GM12878 (cell line): ENCODE results near the gene MEGF6. TPM values are rescaled to one million over a fixed set of nuclear protein-coding genes. Genes with fewer than 3 reads are reported as not detected.

Experiments
- ATAC-seq: fragments of 200-7000 bp; cut with Tn5 transposase; 3 replicates; pipeline ENCODE4 v1.9.1; 2020; ENCODE audit warnings: mild to moderate bottlenecking, moderate library complexity
- BruUV-seq: library from RNA; stranded (reverse); fragments of 400-500 nt; replicated peaks from 2 replicates; lab custom pipeline; 2021; lab: Mats Ljungman, UMichigan
- CTCF ChIA-PET: fragments of 300-600 bp; sonication (Branson Sonifier 250); formaldehyde crosslinking; extraction: SDS; loops from one replicate; lab custom pipeline; 2021; ENCODE audit warnings: inconsistent platforms; lab: Yijun Ruan, JAX
- POLR2A ChIA-PET: fragments of 350-600 bp; formaldehyde crosslinking; extraction: SDS; loops from one replicate; lab custom pipeline; 2021; ENCODE audit warnings: inconsistent platforms; lab: Charles Lee
- RAD21 ChIA-PET: fragments of 300-600 bp; sonication (Branson Sonifier 250); formaldehyde crosslinking; loops from one replicate; lab custom pipeline; 2023; ENCODE audit warnings: antibody characterized with exemption; ENCODE audit not compliant: unreplicated experiment; lab: Charles Lee
- SMC1A ChIA-PET: fragments of 300-600 bp; sonication (Branson Sonifier 250); formaldehyde crosslinking; loops from one replicate; lab custom pipeline; 2023; ENCODE audit not compliant: unreplicated experiment, uncharacterized antibody; lab: Charles Lee
- DNase-seq: peaks from one replicate; pipeline ENCODE4 v3.0.0-alpha.2; 2011; ENCODE audit warnings: low read depth, low spot score
- FAIRE-seq: peaks from 3 replicates; lab custom pipeline; 2011; peaks lifted over from hg19 to GRCh38; lab: Jason Lieb, UNC
- H2AFZ ChIP-seq: 2 replicates; pipeline ENCODE4 v1.6.0; 2011; ENCODE audit warnings: low read depth, low read length, control low read depth; ENCODE audit not compliant: control insufficient read depth
- H3K27ac ChIP-seq: 2 replicates; pipeline ENCODE4 v1.5.1; 2011; ENCODE audit warnings: control low read depth; ENCODE audit not compliant: control insufficient read depth, insufficient read depth
- H3K27me3 ChIP-seq, 2 experiments: replicated peaks in 1 of 2; 2 replicates each; pipeline versions ENCODE4 v1.6.0 to v1.6.1; 2011; ENCODE audit warnings: low read length in 1 of 2; ENCODE audit not compliant: control insufficient read depth in 2 of 2, insufficient read depth in 2 of 2
- H3K36me3 ChIP-seq, 2 experiments: 2 replicates each; pipeline ENCODE4 v1.5.1; 2011; ENCODE audit warnings: low read length in 1 of 2; ENCODE audit not compliant: control insufficient read depth in 2 of 2, insufficient read depth in 2 of 2
- H3K4me1 ChIP-seq: 2 replicates; pipeline ENCODE4 v1.6.1; 2011; ENCODE audit warnings: mild to moderate bottlenecking, low read length, moderate library complexity, mixed read lengths; ENCODE audit not compliant: control insufficient read depth, insufficient read depth
- H3K4me2 ChIP-seq: 2 replicates; pipeline ENCODE4 v1.6.0; 2011; ENCODE audit warnings: control low read depth; ENCODE audit not compliant: control insufficient read depth, insufficient read depth
- H3K4me3 ChIP-seq: fragments of 200-600 bp; sonication (generic); 2 replicates; pipeline ENCODE4 v1.5.1; 2016
- H3K79me2 ChIP-seq: 2 replicates; pipeline ENCODE4 v1.6.0; 2011; ENCODE audit warnings: low read length; ENCODE audit not compliant: control insufficient read depth, insufficient read depth
- H3K9ac ChIP-seq: 2 replicates; pipeline ENCODE4 v1.8.0; 2011; ENCODE audit warnings: low read length, control low read depth, mixed read lengths; ENCODE audit not compliant: control insufficient read depth, insufficient read depth
- H3K9me3 ChIP-seq: replicated peaks from 3 replicates; pipeline ENCODE4 v1.5.1; 2011; ENCODE audit warnings: mild to moderate bottlenecking, low read length; ENCODE audit not compliant: control insufficient read depth, insufficient read depth
- H4K20me1 ChIP-seq: 2 replicates; pipeline ENCODE4 v1.6.0; 2011; ENCODE audit not compliant: control insufficient read depth, insufficient read depth
- CHD2 ChIP-seq: IDR thresholded peaks from 2 replicates; pipeline ENCODE4 v1.6.1; 2011; ENCODE audit warnings: low read depth, low read length, improper control_type of control experiment, borderline replicate concordance
- HDAC2 ChIP-seq: fragments of 200-600 bp; sonication (generic); IDR thresholded peaks from 2 replicates; pipeline ENCODE4 v1.6.1; 2017
- HDAC6 ChIP-seq: fragments of 200-600 bp; sonication (generic); IDR thresholded peaks from one replicate; pipeline ENCODE4 v1.8.0; 2017; ENCODE audit warnings: antibody characterized with exemption; ENCODE audit not compliant: unreplicated experiment
- MEF2B ChIP-seq: fragments of 450-650 bp; IDR thresholded peaks from 2 replicates; pipeline ENCODE4 v1.6.1; 2018; ENCODE audit warnings: mild to moderate bottlenecking, moderate library complexity; ENCODE audit not compliant: partially characterized antibody, poor library complexity, severe bottlenecking
- NFYB ChIP-seq: IDR thresholded peaks from 2 replicates; pipeline ENCODE4 v1.6.1; 2011; ENCODE audit warnings: low read depth, mild to moderate bottlenecking, low read length, improper control_type of control experiment, moderate library complexity; ENCODE audit not compliant: insufficient read depth
- RELA ChIP-seq: fragments of 450-650 bp; IDR thresholded peaks from 2 replicates; pipeline ENCODE4 v1.8.0; 2014; ENCODE audit warnings: borderline replicate concordance; ENCODE audit not compliant: partially characterized antibody
- WGBS: methylation state at CpG from one replicate; pipeline ENCODE4 v1.1.6; 2016; ENCODE audit warnings: low lambda C conversion rate; ENCODE audit not compliant: insufficient replicate concordance, insufficient coverage; ENCODE audit errors: missing lambda C conversion rate; 5-methylcytosine and 5-hydroxymethylcytosine counted together
- in situ Hi-C: fragments of 300-500 bp; cut with MboI; formaldehyde crosslinking; loops from 9 replicates; pipeline ENCODE4 v1.14.3; 2018; ENCODE audit warnings: mixed read lengths
- intact Hi-C: fragments of 100-400 bp; cut with micrococcal nuclease; formaldehyde crosslinking; loops from one replicate; pipeline ENCODE4 v1.14.2; 2022; ENCODE audit not compliant: unreplicated experiment
- polyA plus RNA-seq, 11 experiments: library from polyadenylated mRNA; depleted of rRNA in 4 of 11; unstranded in 6 of 11; stranded (reverse) in 5 of 11; fragments of >200 nt; fragmentation: Nextera tagmentation in 4 of 11; fragmentation: Illumina TruSeq in 1 of 11; extraction: Ambion mirVana in 4 of 11; extraction: Trizol in 1 of 11; gene quantifications; 1 replicate in 1 of 11; 2 replicates in 10 of 11; pipeline versions ENCODE4 v1.2.1 to v1.2.3, GENCODE V29; 2011 to 2016; ENCODE audit warnings: inconsistent platforms in 2 of 11, missing spikeins in 2 of 11, low read depth in 1 of 11
- total RNA-seq, 4 experiments: library from RNA; depleted of rRNA in 3 of 4; stranded (reverse); fragments of >200 nt in 3 of 4; fragmentation: Illumina TruSeq in 1 of 4; extraction: Trizol in 1 of 4; gene quantifications; 2 replicates each; pipeline versions ENCODE4 v1.2.1 to v1.2.3, GENCODE V29; 2013 to 2021

Gene MEGF6
- total and polyA plus RNA-seq, 10 of the 15 experiments (the other 5 are each of a cell fraction or from before 2014, with no cell fraction given) = 0.03 to 0.41 TPM; not detected in 8

DNA sequence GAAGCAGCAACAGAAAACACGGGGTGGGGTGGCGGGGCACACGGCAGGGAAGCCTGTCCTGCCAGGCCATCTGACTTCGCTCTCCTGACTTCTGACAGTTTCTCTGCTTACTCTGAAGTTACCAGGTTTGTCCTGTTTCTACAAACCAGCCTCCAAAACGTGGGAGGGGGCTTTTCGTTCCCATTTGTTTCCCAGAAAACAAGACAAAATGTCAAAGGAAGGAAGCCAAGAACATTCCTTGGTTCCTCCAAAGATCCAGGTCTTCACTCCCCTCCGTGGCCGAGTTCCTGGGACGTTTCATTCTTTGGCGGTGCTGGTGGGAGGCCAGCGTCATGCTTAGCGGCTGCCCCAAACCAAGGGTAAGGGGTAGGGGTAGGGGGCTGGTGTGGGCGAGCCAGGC is 49.6 kb downstream of the MEGF6 start:
- ChIA-PET CTCF (no interaction called here), RAD21 (no interaction called here), SMC1A (no interaction called here), POLR2A (no interaction called here)
- H3K27me3 ChIP-seq = no peaks in the 10 kb centered on the region; a peak in 2 of 4 replicates
- DNase-seq (no peak), ATAC-seq (no peak), FAIRE-seq (no peak)
- no peak overlapping the region for H3K27ac ChIP-seq
- intact Hi-C loops = no loop called here
- H3K9me3 ChIP-seq = no peaks in the 10 kb centered on the region; the same call in 2 of the 3 replicates
- in situ Hi-C loops = no loop called here
- TF ChIP-seq CHD2 (no peak), MEF2B (no peak), NFYB (no peak)
- no peaks in the 10 kb centered on the region for H3K36me3 ChIP-seq
- 26% methylated on average over 13 of the region's 13 CpGs for WGBS
- no peaks in the 10 kb centered on the region for H3K79me2 ChIP-seq
- no peak overlapping the region for H3K9ac ChIP-seq
- no peak overlapping the region for H3K4me2 ChIP-seq
- H3K4me3 ChIP-seq = no peak overlapping the region
- H3K4me1 ChIP-seq = no peaks in the 10 kb centered on the region
- no TSS peak for BruUV-seq
- no peaks in the 10 kb centered on the region for H4K20me1 ChIP-seq
- H2AFZ ChIP-seq = no peak overlapping the region

DNA sequence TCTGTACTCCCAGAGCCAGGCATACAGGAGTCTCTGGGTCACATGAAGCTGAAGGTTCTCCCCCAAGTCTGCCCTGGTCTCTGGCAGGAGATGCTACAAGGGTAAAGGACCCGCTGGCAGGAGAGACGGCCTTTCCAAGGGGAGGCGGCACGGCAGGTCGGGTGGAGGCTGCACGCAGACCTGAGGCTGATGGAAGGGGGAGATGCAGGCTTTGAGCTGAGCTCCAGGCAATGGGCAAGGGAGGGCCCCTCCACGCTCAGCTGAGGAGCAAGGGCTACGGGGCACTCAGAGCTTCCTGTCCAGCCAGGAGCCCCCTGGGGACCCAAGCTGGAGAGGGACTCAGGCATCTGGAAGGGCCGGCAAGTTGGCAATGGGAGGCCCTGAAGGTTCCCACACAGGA is 50.3 kb downstream of the MEGF6 start:
- Histone ChIP-seq H3K36me3 (no peaks in the 10 kb centered on the region), H4K20me1 (no peaks in the 10 kb centered on the region), H3K4me1 (no peaks in the 10 kb centered on the region), H3K27me3 (no peaks in the 10 kb centered on the region; a peak in 2 of 4 replicates), H3K4me2 (no peak overlapping the region), H3K79me2 (no peaks in the 10 kb centered on the region), H3K4me3 (no peak overlapping the region), H3K9me3 (no peaks in the 10 kb centered on the region; the same call in 2 of the 3 replicates), H3K9ac (no peak overlapping the region), H3K27ac (no peak overlapping the region), H2AFZ (no peak overlapping the region)
- ChIA-PET SMC1A (no interaction called here), CTCF (no interaction called here), RAD21 (no interaction called here), POLR2A (no interaction called here)
- TF ChIP-seq HDAC2 (no peak), RELA (no peak), HDAC6 (no peak)
- in situ Hi-C loops (no loop called here), intact Hi-C loops (no loop called here)
- WGBS = 36% methylated on average over 9 of the region's 9 CpGs
- BruUV-seq = no TSS peak
- FAIRE-seq = no peak
- DNase-seq = no peak
- no peak for ATAC-seq
